Adipocyte (in vitro differentiated cells): ENCODE data around the gene UPP1.

Experiments used
- DNase-seq: peaks from one replicate; pipeline ENCODE4 v3.0.0-alpha.2; 2015; ENCODE audit warnings: low read depth
- H3K27me3 ChIP-seq: replicated peaks from 2 replicates; pipeline ENCODE4 v1.7.0; 2013; ENCODE audit warnings: mild to moderate bottlenecking, low read length, moderate library complexity; ENCODE audit not compliant: control insufficient read depth, insufficient read depth
- H3K36me3 ChIP-seq: 2 replicates; pipeline ENCODE4 v1.7.0; 2013; ENCODE audit warnings: low read length, mild to moderate bottlenecking, moderate library complexity; ENCODE audit not compliant: control insufficient read depth, insufficient read depth, severe bottlenecking
- H3K4me1 ChIP-seq: 2 replicates; pipeline ENCODE4 v1.7.0; 2013; ENCODE audit warnings: mild to moderate bottlenecking, low read length, moderate library complexity; ENCODE audit not compliant: control insufficient read depth, insufficient read depth
- H3K4me3 ChIP-seq: 2 replicates; pipeline ENCODE4 v1.7.0; 2013; ENCODE audit warnings: mild to moderate bottlenecking, low read length, moderate library complexity
- H3K9ac ChIP-seq: 2 replicates; pipeline ENCODE4 v1.7.0; 2013; ENCODE audit warnings: mild to moderate bottlenecking, low read length, moderate library complexity
- H3K9me3 ChIP-seq: 2 replicates; pipeline ENCODE4 v1.7.0; 2013; ENCODE audit warnings: mild to moderate bottlenecking, low read length, moderate library complexity; ENCODE audit not compliant: control insufficient read depth

UPP1 gene

DNA sequence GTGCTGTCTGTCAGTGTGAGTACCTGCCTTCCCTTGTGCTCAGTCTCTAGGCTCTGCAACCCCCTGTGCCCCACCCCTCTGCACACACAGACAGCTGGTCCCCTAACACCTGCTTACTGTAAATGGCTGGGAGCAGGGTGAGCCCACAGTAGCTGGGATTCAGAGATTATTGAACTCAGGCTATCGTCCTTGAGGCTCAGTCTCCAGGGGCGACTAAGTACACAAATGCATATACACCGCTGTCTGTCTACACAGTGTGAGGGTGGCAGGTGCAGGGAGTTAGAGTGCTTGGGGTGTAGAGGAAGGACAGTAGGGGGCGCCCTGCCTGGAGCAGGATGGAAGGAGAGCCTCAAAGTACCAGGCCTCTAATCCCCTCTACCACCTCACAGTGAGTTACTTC lies 12.9 kb downstream of the UPP1 start:
- no peaks in the 10 kb centered on the region for H3K9me3 ChIP-seq
- H3K4me1 ChIP-seq = peaks cover 10% of the 10 kb centered on the region
- no peak overlapping the region for H3K9ac ChIP-seq
- peaks cover 47% of the 10 kb centered on the region for H3K36me3 ChIP-seq
- no peak for DNase-seq
- H3K4me3 ChIP-seq = no peak overlapping the region
- no peaks in the 10 kb centered on the region for H3K27me3 ChIP-seq

DNA sequence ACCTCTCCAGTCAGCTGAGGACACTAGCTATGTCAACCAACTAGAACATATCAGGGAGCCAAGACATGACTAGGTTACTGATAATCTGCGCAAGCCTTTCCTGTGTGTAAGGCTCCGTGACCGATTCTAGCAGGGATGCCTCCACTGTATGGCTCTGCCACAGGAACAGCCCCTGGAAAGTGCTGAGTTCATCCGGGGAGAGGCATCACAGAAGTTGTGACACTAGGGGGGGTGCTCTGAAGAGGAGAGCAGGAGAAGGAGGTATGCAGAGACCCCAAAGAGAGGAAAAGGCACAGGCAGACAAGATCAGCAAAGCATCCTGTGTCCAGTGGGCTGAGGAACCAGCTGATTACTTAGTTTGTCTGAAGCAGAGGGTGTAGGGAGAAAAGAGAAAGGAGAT lies 13.5 kb downstream of the UPP1 start:
- peaks cover 5% of the 10 kb centered on the region for H3K4me1 ChIP-seq
- peaks cover 52% of the 10 kb centered on the region for H3K36me3 ChIP-seq
- H3K27me3 ChIP-seq = no peaks in the 10 kb centered on the region
- H3K9ac ChIP-seq = no peak overlapping the region
- H3K4me3 ChIP-seq = no peak overlapping the region
- H3K9me3 ChIP-seq = no peaks in the 10 kb centered on the region
- DNase-seq = no peak

DNA sequence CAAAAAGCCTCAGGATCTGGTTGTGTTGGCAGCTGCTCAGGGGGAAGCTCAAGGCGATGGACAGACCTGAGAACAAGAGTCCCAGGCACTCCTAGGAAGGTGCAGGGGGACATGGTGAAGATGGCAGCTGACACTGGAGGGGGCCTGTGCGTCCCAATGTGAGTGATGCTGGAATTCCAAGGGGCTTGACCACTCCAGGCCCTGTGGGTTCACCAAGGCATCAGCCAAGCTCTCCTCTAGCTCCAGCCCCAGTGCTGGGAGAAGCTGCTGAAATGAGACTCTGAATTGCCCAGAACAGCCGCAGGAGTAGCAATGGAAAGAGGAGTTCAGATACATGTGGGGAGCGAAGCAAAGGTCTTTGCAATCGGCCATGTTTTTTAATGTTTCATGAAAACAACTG lies 16.0 kb downstream of the UPP1 start:
- Histone ChIP-seq H3K9me3 (no peaks in the 10 kb centered on the region), H3K9ac (no peak overlapping the region), H3K4me3 (no peak overlapping the region), H3K27me3 (no peaks in the 10 kb centered on the region), H3K36me3 (peaks cover 65% of the 10 kb centered on the region), H3K4me1 (no peaks in the 10 kb centered on the region)
- DNase-seq = no peak

DNA sequence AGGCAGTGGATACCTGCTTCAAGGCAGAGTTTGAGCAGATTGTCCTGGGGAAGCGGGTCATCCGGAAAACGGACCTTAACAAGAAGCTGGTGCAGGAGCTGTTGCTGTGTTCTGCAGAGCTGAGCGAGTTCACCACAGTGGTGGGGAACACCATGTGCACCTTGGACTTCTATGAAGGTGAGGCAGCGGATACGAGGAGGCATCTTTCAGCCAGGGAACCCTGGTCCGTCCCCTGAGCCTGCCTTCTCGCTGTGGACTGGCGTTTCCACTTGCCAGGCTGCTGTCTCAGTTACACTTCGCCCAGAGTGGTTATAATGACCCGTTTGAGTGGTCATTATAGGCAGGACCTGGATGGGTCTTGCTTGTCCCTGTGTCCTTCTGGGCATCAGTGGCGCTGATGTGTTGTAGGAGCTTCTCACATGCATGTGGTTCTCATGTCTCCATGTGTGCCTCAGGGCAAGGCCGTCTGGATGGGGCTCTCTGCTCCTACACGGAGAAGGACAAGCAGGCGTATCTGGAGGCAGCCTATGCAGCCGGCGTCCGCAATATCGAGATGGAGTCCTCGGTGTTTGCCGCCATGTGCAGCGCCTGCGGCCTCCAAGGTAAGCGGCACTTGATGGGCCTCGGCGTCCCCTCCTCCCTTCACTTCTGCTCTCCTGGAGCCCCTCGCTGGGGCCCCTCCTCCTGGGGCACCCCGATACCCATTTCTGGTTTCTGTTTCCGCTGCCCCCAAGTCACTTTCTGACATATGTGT lies 18.0 kb downstream of the UPP1 start:
- Histone ChIP-seq H3K27me3 (no peaks in the 10 kb centered on the region), H3K9ac (no peak overlapping the region), H3K4me3 (no peak overlapping the region), H3K4me1 (no peaks in the 10 kb centered on the region), H3K9me3 (no peaks in the 10 kb centered on the region), H3K36me3 (peaks cover 56% of the 10 kb centered on the region)
- DNase-seq = no peak

DNA sequence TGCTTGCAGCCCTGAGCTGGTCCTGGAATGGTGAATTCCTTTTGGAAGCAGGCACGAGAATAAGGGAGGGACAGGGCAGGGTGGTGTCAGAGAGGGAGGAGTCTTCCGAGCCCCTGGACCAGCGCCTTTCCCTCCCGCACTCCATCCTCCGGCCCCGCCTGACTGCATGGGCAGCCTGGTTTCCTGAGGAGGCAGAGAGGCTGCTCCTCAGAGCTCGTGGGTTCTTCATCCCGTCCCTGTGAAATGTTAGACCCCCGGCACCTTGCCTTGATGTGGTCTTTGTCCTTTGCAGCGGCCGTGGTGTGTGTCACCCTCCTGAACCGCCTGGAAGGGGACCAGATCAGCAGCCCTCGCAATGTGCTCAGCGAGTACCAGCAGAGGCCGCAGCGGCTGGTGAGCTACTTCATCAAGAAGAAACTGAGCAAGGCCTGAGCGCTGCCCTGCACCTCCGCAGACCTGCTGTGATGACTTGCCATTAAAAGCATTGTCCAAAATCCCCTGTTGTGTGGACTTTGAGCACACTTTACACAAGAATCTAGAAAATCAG lies 18.9 kb downstream of the UPP1 start:
- no peak for DNase-seq
- Histone ChIP-seq H3K27me3 (no peaks in the 10 kb centered on the region), H3K9ac (no peak overlapping the region), H3K4me1 (no peaks in the 10 kb centered on the region), H3K36me3 (peaks cover 47% of the 10 kb centered on the region), H3K9me3 (no peaks in the 10 kb centered on the region), H3K4me3 (no peak overlapping the region)

DNA sequence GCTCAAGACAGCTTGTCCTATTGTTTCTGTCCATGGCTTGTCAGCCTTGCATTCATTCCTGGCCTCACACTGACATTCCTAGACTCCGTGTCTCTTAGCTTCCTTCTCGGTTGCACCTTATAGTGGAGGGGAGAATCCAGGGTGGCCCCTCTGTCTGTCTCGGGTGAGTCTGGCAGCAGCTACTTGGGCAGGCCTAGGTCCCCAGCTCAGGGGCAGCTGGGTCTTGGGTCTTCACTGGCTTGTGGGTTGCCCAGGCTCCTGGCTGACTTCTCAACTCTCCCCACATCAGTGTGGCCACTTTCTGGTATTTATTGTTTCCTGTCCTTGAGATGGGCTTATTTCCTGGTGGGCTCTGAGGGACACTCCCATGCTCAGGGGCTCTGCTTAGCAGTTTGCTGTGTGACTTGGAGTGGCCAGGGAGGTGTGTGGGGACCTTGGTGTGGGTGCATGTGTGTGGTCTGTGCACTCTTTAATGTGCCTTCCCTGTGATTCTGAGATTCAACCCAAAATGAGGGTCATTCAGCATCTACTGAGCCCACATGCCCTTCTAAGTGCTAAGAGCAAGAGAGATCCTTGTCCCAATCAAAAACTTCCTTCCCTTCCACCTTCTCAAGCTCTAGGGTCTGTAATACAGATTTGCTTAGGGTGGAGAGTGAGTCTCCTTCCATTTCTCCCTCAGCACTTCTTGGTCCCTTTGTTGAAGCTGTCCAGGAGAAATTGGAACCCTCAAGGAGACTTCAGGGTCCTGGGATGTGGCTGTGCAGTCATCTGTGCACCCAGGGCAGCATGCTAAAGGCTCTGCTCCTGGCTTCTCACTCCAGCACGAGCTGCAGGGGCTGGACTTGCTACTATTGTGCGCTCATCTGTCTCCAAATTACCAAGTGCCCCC lies 20.1 kb downstream of the UPP1 start:
- DNase-seq = no peak
- Histone ChIP-seq H3K4me1 (no peaks in the 10 kb centered on the region), H3K4me3 (no peak overlapping the region), H3K27me3 (no peaks in the 10 kb centered on the region), H3K9me3 (no peaks in the 10 kb centered on the region), H3K36me3 (peaks cover 37% of the 10 kb centered on the region), H3K9ac (no peak overlapping the region)

DNA sequence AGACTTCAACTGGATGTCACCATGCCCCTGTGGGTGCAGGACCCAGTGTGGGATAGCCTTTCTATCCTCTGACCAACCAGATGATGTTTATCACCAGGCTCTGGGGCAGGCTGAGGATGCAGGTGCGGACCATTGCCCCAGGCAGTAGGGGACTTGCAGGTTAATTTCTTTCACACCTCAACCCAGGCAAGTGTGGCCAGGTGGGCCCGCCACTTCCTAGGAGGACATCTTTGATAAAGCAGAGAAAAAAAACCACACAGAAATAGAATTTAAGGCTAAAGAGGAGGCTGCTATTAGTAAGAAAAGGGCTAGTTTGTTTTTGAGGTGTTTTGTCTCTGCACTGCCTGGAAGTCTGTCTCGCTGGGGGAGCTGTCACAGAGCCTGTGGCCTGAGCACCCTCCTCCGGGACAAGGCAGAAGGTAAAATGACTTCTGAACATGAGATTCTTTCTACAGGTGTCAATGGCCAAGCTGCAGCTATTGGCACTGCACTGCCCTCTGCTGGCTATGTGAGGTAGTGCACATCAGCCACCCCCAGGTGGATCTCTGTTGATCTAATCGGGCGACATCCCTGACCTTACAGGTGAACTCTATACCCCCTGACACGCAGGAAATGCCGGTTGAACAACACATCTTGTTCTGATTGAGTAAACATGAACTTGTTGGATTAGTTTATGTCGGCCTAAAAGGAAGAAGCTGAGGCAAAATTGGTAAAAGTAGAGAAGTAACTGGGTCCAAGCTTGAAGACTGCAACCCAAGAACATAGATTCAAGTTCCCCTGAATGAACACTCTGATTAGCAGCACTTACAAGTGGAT lies 21.0 kb downstream of the UPP1 start:
- peak; percentile 71 for DNase-seq
- Histone ChIP-seq H3K27me3 (no peaks in the 10 kb centered on the region), H3K4me3 (no peak overlapping the region), H3K9ac (no peak overlapping the region), H3K4me1 (no peaks in the 10 kb centered on the region), H3K9me3 (no peaks in the 10 kb centered on the region), H3K36me3 (peaks cover 29% of the 10 kb centered on the region)

DNA sequence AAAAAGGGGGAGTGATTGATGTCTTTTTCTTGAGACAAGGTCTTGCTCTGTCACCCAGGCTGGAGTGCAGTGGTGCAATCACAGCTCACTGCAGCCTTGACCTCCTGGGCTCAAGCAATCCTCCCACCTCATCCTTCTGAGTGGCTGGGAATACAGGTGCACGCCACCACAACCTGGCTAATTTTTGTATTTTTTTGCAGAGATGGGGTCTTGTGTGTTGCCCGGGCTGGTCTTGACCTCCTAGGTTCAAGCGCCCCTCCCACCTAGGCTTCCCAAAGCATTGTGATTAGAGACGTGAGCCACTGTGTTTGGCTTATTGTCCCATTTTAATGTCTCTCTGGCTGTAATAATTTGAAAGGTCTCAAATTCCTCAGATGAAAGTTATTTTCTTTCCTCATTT lies 21.8 kb downstream of the UPP1 start:
- H3K27me3 ChIP-seq = no peaks in the 10 kb centered on the region
- no peaks in the 10 kb centered on the region for H3K4me1 ChIP-seq
- peaks cover 28% of the 10 kb centered on the region for H3K36me3 ChIP-seq
- no peak overlapping the region for H3K4me3 ChIP-seq
- no peak for DNase-seq
- H3K9ac ChIP-seq = no peak overlapping the region
- H3K9me3 ChIP-seq = no peaks in the 10 kb centered on the region

DNA sequence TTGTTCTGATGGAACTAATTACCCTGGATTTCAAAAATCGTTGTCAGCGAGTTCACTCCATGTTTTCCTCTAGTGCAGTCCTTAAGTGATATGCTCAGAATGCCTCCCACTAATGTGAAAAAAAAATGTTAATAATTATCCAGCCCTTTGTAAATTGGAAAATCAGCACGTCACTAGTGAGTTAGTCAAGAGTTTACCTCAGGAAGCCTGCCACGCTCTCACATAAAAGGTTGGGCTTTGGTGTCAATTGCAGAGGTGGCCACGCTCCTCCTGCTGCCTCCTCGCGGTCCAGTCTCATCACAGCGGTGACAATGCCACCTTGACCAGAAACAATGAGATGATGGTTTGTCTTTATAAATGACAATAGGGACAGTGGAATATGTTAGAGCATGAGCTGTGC lies 22.5 kb downstream of the UPP1 start:
- Histone ChIP-seq H3K4me3 (no peak overlapping the region), H3K9me3 (no peaks in the 10 kb centered on the region), H3K4me1 (no peaks in the 10 kb centered on the region), H3K36me3 (peaks cover 28% of the 10 kb centered on the region), H3K9ac (no peak overlapping the region), H3K27me3 (no peaks in the 10 kb centered on the region)
- no peak for DNase-seq

DNA sequence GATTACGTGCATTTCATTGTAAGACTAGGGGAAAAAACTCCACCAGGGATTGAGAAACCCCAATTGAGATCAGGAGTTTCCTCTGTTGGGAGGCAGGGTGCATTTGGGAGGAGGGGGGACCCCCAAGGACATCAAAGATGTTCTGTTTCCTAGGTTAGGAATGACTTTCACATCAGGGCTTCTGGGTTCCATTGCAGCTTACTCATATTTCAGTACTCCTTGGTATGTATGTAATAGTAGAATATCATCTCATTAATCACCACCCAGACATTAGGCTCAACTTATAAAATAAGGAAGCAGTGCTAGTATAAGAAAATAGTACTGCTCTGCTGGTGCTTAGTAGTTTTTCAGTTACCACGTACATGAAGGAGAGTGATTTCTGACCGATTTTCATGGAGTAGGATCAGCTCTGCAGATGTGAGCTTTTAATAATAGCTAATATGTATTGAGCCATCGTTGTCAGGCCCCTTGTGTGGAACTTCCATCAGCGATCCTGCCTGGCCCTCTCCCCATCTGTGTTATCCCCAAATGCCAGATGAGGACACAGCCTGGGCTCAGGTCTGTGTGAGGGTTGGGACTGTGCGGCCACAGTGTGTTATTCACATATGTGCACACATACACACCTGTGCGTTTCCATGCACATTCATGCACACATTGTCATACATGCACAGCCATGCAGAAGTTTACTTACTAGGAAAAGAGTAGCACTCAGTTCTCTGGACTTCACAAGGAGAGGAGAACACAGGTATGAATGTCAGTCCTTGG lies 23.5 kb downstream of the UPP1 start:
- Histone ChIP-seq H3K4me1 (no peaks in the 10 kb centered on the region), H3K36me3 (peaks cover 18% of the 10 kb centered on the region), H3K9me3 (no peaks in the 10 kb centered on the region), H3K27me3 (no peaks in the 10 kb centered on the region), H3K4me3 (no peak overlapping the region), H3K9ac (no peak overlapping the region)
- peak; percentile 45 for DNase-seq
